Measurements from ENCODE around the gene PRRT3. TPM values are rescaled to one million over a fixed set of nuclear protein-coding genes. Genes with fewer than 3 reads are reported as not detected.
A peak's percentile ranks its signal among the peaks of the same experiment; 100 is the strongest.

Gene PRRT3
- total and polyA plus RNA-seq, 9 of the 15 experiments (the other 6 are each of a cell fraction or from before 2014, with no cell fraction given), result 0.06 to 1.9 (median 1.2) TPM

GRCh38 chr3:10000686-10001085, 48.5 kb upstream of the PRRT3 start (continued):
- TF ChIP-seq BRF2 (IDR thresholded peaks at IDR 0.05; ENCODE audit: borderline replicate concordance, insufficient read depth, insufficient read length), result no peak
- TF ChIP-seq TAF15 (IDR thresholded peaks at IDR 0.05; ENCODE audit: low read depth, low read length), result no peak

GRCh38 chr3:9994086-9994844, 42.1 kb upstream of the PRRT3 start:
- intact Hi-C loops (cut with micrococcal nuclease), result no loop called here

More at GRCh38 chr3:9994086-9994844, 42.1 kb upstream of the PRRT3 start:
- H3K36me3 ChIP-seq (ENCODE audit: control insufficient read depth, insufficient read depth, low read length), result peaks cover 86% of the 10 kb centered on the region
- in situ Hi-C loops (cut with MboI), result loop anchor here (5.0 kb wide), 1 partner anchor 53 kb away; no protein-coding TSS in a partner anchor
- no peaks in the 10 kb centered on the region; a peak in 1 of 5 replicates for H3K4me1 ChIP-seq (replicated peaks in 1 of 2; ENCODE audit: control insufficient read depth in 2 of 2, insufficient read depth in 2 of 2, low read length in 2 of 2)
- peaks cover 67% of the 10 kb centered on the region for H3K79me2 ChIP-seq (ENCODE audit: control insufficient read depth, insufficient read depth, low read length)
- H3K4me2 ChIP-seq (ENCODE audit: insufficient read depth, low read length), result no peak overlapping the region
- FAIRE-seq, result no peak
- no peaks in the 10 kb centered on the region for H3K9me1 ChIP-seq (ENCODE audit: control insufficient read depth, insufficient read depth, low read length)
- POLR2A ChIA-PET, result interaction anchor here (1.3 to 2.0 kb wide), 5 partner anchors 10 to 17 kb away, joined by 3 to 6 read pairs (median 5); no protein-coding TSS in a partner anchor
- DNase-seq (ENCODE audit: extremely low read depth in 1 of 4, low spot score in 3 of 4), result no peak
- H3K9ac ChIP-seq (ENCODE audit: insufficient read depth in 1 of 2, low read depth in 2 of 2, low read length in 2 of 2), result no peak overlapping the region
- no TSS peak for BruUV-seq (replicated peaks)
- no peak overlapping the region for H3K4me3 ChIP-seq
- H3K27me3 ChIP-seq (ENCODE audit: control insufficient read depth in 2 of 2, insufficient read depth in 2 of 2, low read length in 2 of 2), result no peaks in the 10 kb centered on the region
- no peak overlapping the region for H3K27ac ChIP-seq (ENCODE audit: extremely low read depth, low read depth, low read length)
- CTCF ChIA-PET (ENCODE audit: low intra/inter-chr PET ratio), result no interaction called here
- WGBS (ENCODE audit: insufficient coverage, low coverage, missing lambda C conversion rate), result 99% methylated on average over 10 of the region's 10 CpGs
- no peaks in the 10 kb centered on the region for H3K9me3 ChIP-seq (replicated peaks; ENCODE audit: control insufficient read depth, insufficient read depth, low read depth, low read length)
- no peak for ATAC-seq
- TF ChIP-seq CEBPB (tag; IDR thresholded peaks at IDR 0.05) (0 out of 2 replicates have a peak, but pooled peaks have one; percentile 33), FOXA3 (CRISPR knock-in tag; conservative IDR thresholded peaks at IDR 0.05 in 1 of 2, IDR thresholded peaks at IDR 0.05 in 1 of 2) (0 out of 4 replicates have a peak, but pooled peaks of 1 of the 2 experiments have one; percentile 12), SLC30A9 (CRISPR knock-in tag; IDR thresholded peaks at IDR 0.05) (no peak)
- no peak overlapping the region for H2AFZ ChIP-seq (ENCODE audit: low read depth, low read length)
- H4K20me1 ChIP-seq (replicated peaks; ENCODE audit: control insufficient read depth, insufficient read depth, low read length), result no peaks in the 10 kb centered on the region

Data from K562 (cell line).